Nephron (organoid): Measurements from ENCODE around the gene JCAD.

Source experiments
- H3K27ac Mint-ChIP-seq, 3 experiments: 2 replicates each; pipeline ENCODE4 v1.8.0; 2020; ENCODE audit warnings: mixed read lengths in 3 of 3, mild to moderate bottlenecking in 2 of 3, moderate library complexity in 1 of 3
- H3K27me3 Mint-ChIP-seq: 2 replicates; pipeline ENCODE4 v1.8.0; 2021; ENCODE audit warnings: low read depth, mild to moderate bottlenecking, moderate library complexity, mixed read lengths
- H3K36me3 Mint-ChIP-seq: 2 replicates; pipeline ENCODE4 v1.8.0; 2020; ENCODE audit warnings: low read depth, mixed read lengths
- H3K4me1 Mint-ChIP-seq: 2 replicates; pipeline ENCODE4 v1.8.0; 2020; ENCODE audit warnings: mixed read lengths
- H3K4me3 Mint-ChIP-seq, 3 experiments: 2 replicates each; pipeline ENCODE4 v1.8.0; 2020; ENCODE audit warnings: mild to moderate bottlenecking in 3 of 3, mixed read lengths in 3 of 3, moderate library complexity in 2 of 3
- H3K9me3 Mint-ChIP-seq: 2 replicates; pipeline ENCODE4 v1.8.0; 2020; ENCODE audit warnings: mixed read lengths
- CTCF ChIP-seq, 3 experiments: fragments of 200-600 bp; sonication (generic); IDR thresholded peaks; one replicate each; pipeline ENCODE4 v1.5.0; 2021; ENCODE audit warnings: antibody characterized with exemption in 3 of 3; ENCODE audit not compliant: unreplicated experiment in 3 of 3

Gene JCAD

GRCh38 chr10:30055226-30055662 lies 4.1 kb downstream of the JCAD start:
- peaks cover 52% of the 10 kb centered on the region for H3K4me1 Mint-ChIP-seq
- H3K4me3 Mint-ChIP-seq, result peak overlapping the region in 2 of 3 experiments; percentile 34 to 46
- TF ChIP-seq CTCF (IDR thresholded peaks at IDR 0.05; ENCODE audit: unreplicated experiment in 3 of 3), result no peak
- H3K27me3 Mint-ChIP-seq, result peaks cover 25% of the 10 kb centered on the region
- peak overlapping the region in 2 of 3 experiments; percentile 29 to 98 for H3K27ac Mint-ChIP-seq
- H3K9me3 Mint-ChIP-seq, result no peaks in the 10 kb centered on the region
- no peaks in the 10 kb centered on the region for H3K36me3 Mint-ChIP-seq

GRCh38 chr10:30052062-30052461 lies 7.3 kb downstream of the JCAD start:
- Mint-ChIP-seq H3K36me3 (peaks cover 9% of the 10 kb centered on the region), H3K4me3 (no peak overlapping the region)

GRCh38 chr10:30051220-30051619 lies 8.2 kb downstream of the JCAD start:
- TF ChIP-seq CTCF (IDR thresholded peaks at IDR 0.05; ENCODE audit: unreplicated experiment in 3 of 3), result no peak
- H3K4me1 Mint-ChIP-seq, result peaks cover 39% of the 10 kb centered on the region
- no peaks in the 10 kb centered on the region for H3K9me3 Mint-ChIP-seq
- no peak overlapping the region for H3K27ac Mint-ChIP-seq
- H3K4me3 Mint-ChIP-seq, result no peak overlapping the region
- H3K36me3 Mint-ChIP-seq, result peaks cover 14% of the 10 kb centered on the region
- peaks cover 9% of the 10 kb centered on the region for H3K27me3 Mint-ChIP-seq

More at GRCh38 chr10:30052062-30052461, 7.3 kb downstream of the JCAD start:
- Mint-ChIP-seq H3K9me3 (no peaks in the 10 kb centered on the region), H3K27me3 (peaks cover 13% of the 10 kb centered on the region), H3K27ac (no peak overlapping the region), H3K4me1 (peaks cover 47% of the 10 kb centered on the region)
- TF ChIP-seq CTCF (IDR thresholded peaks at IDR 0.05; ENCODE audit: unreplicated experiment in 3 of 3), result no peak

GRCh38 chr10:30050411-30050810 lies 9.0 kb downstream of the JCAD start:
- no peak for TF ChIP-seq CTCF (IDR thresholded peaks at IDR 0.05; ENCODE audit: unreplicated experiment in 3 of 3)
- no peak overlapping the region for H3K4me3 Mint-ChIP-seq
- no peak overlapping the region for H3K27ac Mint-ChIP-seq
- H3K27me3 Mint-ChIP-seq, result peaks cover 9% of the 10 kb centered on the region
- H3K4me1 Mint-ChIP-seq, result peaks cover 32% of the 10 kb centered on the region
- no peaks in the 10 kb centered on the region for H3K9me3 Mint-ChIP-seq
- peaks cover 22% of the 10 kb centered on the region for H3K36me3 Mint-ChIP-seq

GRCh38 chr10:30048768-30049517 lies 10.4 kb downstream of the JCAD start:
- Mint-ChIP-seq H3K27me3 (peaks cover 9% of the 10 kb centered on the region), H3K4me1 (peaks cover 27% of the 10 kb centered on the region), H3K9me3 (no peaks in the 10 kb centered on the region), H3K4me3 (no peak overlapping the region), H3K36me3 (peaks cover 31% of the 10 kb centered on the region), H3K27ac (peak overlapping the region in 1 of 3 experiments; percentile 19)
- no peak for TF ChIP-seq CTCF (IDR thresholded peaks at IDR 0.05; ENCODE audit: unreplicated experiment in 3 of 3)
